Loucy (cell line): ENCODE data around the gene KCTD13.

ENCODE experiments used
- H2AFZ ChIP-seq: fragments of 200-600 bp; sonication (generic); 2 replicates; pipeline ENCODE4 v1.6.0; 2016; ENCODE audit warnings: antibody characterized with exemption, mild to moderate bottlenecking, low read length, moderate library complexity
- H3F3A ChIP-seq: fragments of 200-600 bp; 2 replicates; pipeline ENCODE4 v1.6.0; 2016; ENCODE audit warnings: antibody characterized with exemption, low read depth, mild to moderate bottlenecking
- H3K27me3 ChIP-seq: fragments of 200-600 bp; sonication (generic); 2 replicates; pipeline ENCODE4 v1.6.1; 2014; ENCODE audit warnings: low read length, mild to moderate bottlenecking; ENCODE audit not compliant: insufficient read depth, poor library complexity, severe bottlenecking
- H3K36me3 ChIP-seq: fragments of 200-600 bp; sonication (generic); 2 replicates; pipeline ENCODE4 v1.6.1; 2016; ENCODE audit warnings: low read length; ENCODE audit not compliant: insufficient read depth
- H3K4me1 ChIP-seq: fragments of 200-600 bp; sonication (generic); 2 replicates; pipeline ENCODE4 v1.5.1; 2014; ENCODE audit warnings: low read length, mild to moderate bottlenecking; ENCODE audit not compliant: insufficient read depth, poor library complexity, severe bottlenecking
- H3K4me2 ChIP-seq: fragments of 200-600 bp; sonication (generic); 2 replicates; pipeline ENCODE4 v1.6.0; 2014; ENCODE audit warnings: antibody characterized with exemption, low read length, low read depth, mild to moderate bottlenecking; ENCODE audit not compliant: poor library complexity, severe bottlenecking
- H3K4me3 ChIP-seq: fragments of 200-600 bp; sonication (generic); 2 replicates; pipeline ENCODE4 v1.5.1; 2014; ENCODE audit warnings: low read length, mild to moderate bottlenecking, mixed read lengths; ENCODE audit not compliant: poor library complexity, severe bottlenecking
- H3K79me2 ChIP-seq: fragments of 200-600 bp; sonication (generic); 2 replicates; pipeline ENCODE4 v1.6.1; 2014; ENCODE audit warnings: low read length; ENCODE audit not compliant: insufficient read depth
- H3K9ac ChIP-seq: fragments of 200-600 bp; sonication (generic); 2 replicates; pipeline ENCODE4 v1.6.0; 2014; ENCODE audit warnings: mild to moderate bottlenecking, low read depth, low read length, moderate library complexity; ENCODE audit not compliant: poor library complexity, severe bottlenecking
- H3K9me2 ChIP-seq: fragments of 200-600 bp; sonication (generic); replicated peaks from 2 replicates; pipeline ENCODE4 v1.6.1; 2016; ENCODE audit warnings: low read depth, low read length, mixed read lengths
- H3K9me3 ChIP-seq: fragments of 200-600 bp; sonication (generic); 2 replicates; pipeline ENCODE4 v1.6.1; 2014; ENCODE audit warnings: mild to moderate bottlenecking, antibody characterized with exemption, low read length, low read depth; ENCODE audit not compliant: insufficient read depth
- H4K20me1 ChIP-seq: fragments of 200-600 bp; sonication (generic); 2 replicates; pipeline ENCODE4 v1.6.0; 2014; ENCODE audit warnings: antibody characterized with exemption, low read length, mild to moderate bottlenecking; ENCODE audit not compliant: insufficient read depth, poor library complexity, severe bottlenecking
- CTCF ChIP-seq: fragments of 200-600 bp; sonication (generic); conservative IDR thresholded peaks from 2 replicates; pipeline ENCODE4 v1.5.1; 2014; ENCODE audit warnings: mild to moderate bottlenecking, antibody characterized with exemption, low read length
- EZH2phosphoT487 ChIP-seq: fragments of 200-600 bp; IDR thresholded peaks from 2 replicates; pipeline ENCODE4 v1.6.1; 2018; ENCODE audit warnings: antibody characterized with exemption, mild to moderate bottlenecking, moderate library complexity, borderline replicate concordance

Gene KCTD13

GRCh38 chr16:29959293-29959692 is 33.3 kb upstream of the KCTD13 start:
- H3K9me3 ChIP-seq: no peaks in the 10 kb centered on the region

GRCh38 chr16:29958756-29959155 is 32.7 kb upstream of the KCTD13 start:
- no peak for TF ChIP-seq CTCF
- no peak for TF ChIP-seq EZH2phosphoT487
- no peaks in the 10 kb centered on the region for H4K20me1 ChIP-seq
- H3K27me3 ChIP-seq: no peaks in the 10 kb centered on the region
- no peaks in the 10 kb centered on the region for H3F3A ChIP-seq
- no peak overlapping the region for H3K9ac ChIP-seq
- no peaks in the 10 kb centered on the region for H3K9me2 ChIP-seq
- peaks cover 6% of the 10 kb centered on the region for H3K79me2 ChIP-seq
- H2AFZ ChIP-seq: no peak overlapping the region
- no peak overlapping the region for H3K4me2 ChIP-seq
- no peak overlapping the region for H3K4me3 ChIP-seq
- no peaks in the 10 kb centered on the region for H3K36me3 ChIP-seq
- peaks cover 19% of the 10 kb centered on the region for H3K4me1 ChIP-seq
- no peaks in the 10 kb centered on the region for H3K9me3 ChIP-seq

More at GRCh38 chr16:29959293-29959692, 33.3 kb upstream of the KCTD13 start:
- no peak overlapping the region for H3K9ac ChIP-seq
- H3K79me2 ChIP-seq: peaks cover 6% of the 10 kb centered on the region
- no peaks in the 10 kb centered on the region for H3F3A ChIP-seq
- no peaks in the 10 kb centered on the region for H3K36me3 ChIP-seq
- H3K4me3 ChIP-seq: no peak overlapping the region
- no peak overlapping the region for H2AFZ ChIP-seq
- H3K27me3 ChIP-seq: no peaks in the 10 kb centered on the region
- TF ChIP-seq EZH2phosphoT487 (no peak), CTCF (no peak)
- no peak overlapping the region for H3K4me2 ChIP-seq
- H3K9me2 ChIP-seq: no peaks in the 10 kb centered on the region
- peaks cover 19% of the 10 kb centered on the region for H3K4me1 ChIP-seq
- no peaks in the 10 kb centered on the region for H4K20me1 ChIP-seq

- no peak overlapping the region for H3K9ac ChIP-seq
- H3K9me2 ChIP-seq: no peaks in the 10 kb centered on the region
- no peaks in the 10 kb centered on the region for H3K4me1 ChIP-seq
- H3K79me2 ChIP-seq: no peaks in the 10 kb centered on the region
- no peak for TF ChIP-seq CTCF
- no peak for TF ChIP-seq EZH2phosphoT487
- H2AFZ ChIP-seq: no peak overlapping the region
- H3K4me2 ChIP-seq: no peak overlapping the region
- no peaks in the 10 kb centered on the region for H3F3A ChIP-seq
- no peaks in the 10 kb centered on the region for H3K36me3 ChIP-seq
- no peak overlapping the region for H3K4me3 ChIP-seq
- no peaks in the 10 kb centered on the region for H4K20me1 ChIP-seq
- H3K27me3 ChIP-seq: no peaks in the 10 kb centered on the region
- H3K9me3 ChIP-seq: no peaks in the 10 kb centered on the region; the same call in 1 of the 2 replicates
Measured at GRCh38 chr16:29951625-29952365, 25.8 kb upstream of the KCTD13 start.
